Muscle layer of duodenum (tissue), 2 donors: ENCODE measurements around the gene RABGAP1.

Experiments used
- H3K27ac ChIP-seq: one replicate; pipeline ENCODE4 v1.7.0; 2013; ENCODE audit warnings: mild to moderate bottlenecking, low read length
- H3K27me3 ChIP-seq: one replicate; pipeline ENCODE4 v1.7.0; 2013; ENCODE audit warnings: low read depth, mild to moderate bottlenecking, control low read depth, low read length
- H3K36me3 ChIP-seq, 2 donors: one replicate each; pipeline ENCODE4 v1.7.0; 2013; ENCODE audit warnings: low read length in 2 of 2, control low read depth in 1 of 2, mild to moderate bottlenecking in 1 of 2; ENCODE audit not compliant: insufficient read depth in 2 of 2, control insufficient read depth in 1 of 2
- H3K4me1 ChIP-seq, 2 donors: one replicate each; pipeline ENCODE4 v1.7.0; 2013; ENCODE audit warnings: low read length in 2 of 2, mild to moderate bottlenecking in 2 of 2, control low read depth in 1 of 2, moderate library complexity in 1 of 2; ENCODE audit not compliant: insufficient read depth in 2 of 2, control insufficient read depth in 1 of 2
- H3K4me3 ChIP-seq, 2 donors: one replicate each; pipeline ENCODE4 v1.7.0; 2013; ENCODE audit warnings: low read length in 2 of 2, low read depth in 1 of 2, mild to moderate bottlenecking in 1 of 2
- H3K9me3 ChIP-seq, 2 donors: one replicate each; pipeline ENCODE4 v1.7.0; 2013; ENCODE audit warnings: low read length in 2 of 2, control low read depth in 1 of 2, mild to moderate bottlenecking in 1 of 2; ENCODE audit not compliant: control insufficient read depth in 1 of 2
- donor health status: healthy.

Gene RABGAP1

DNA sequence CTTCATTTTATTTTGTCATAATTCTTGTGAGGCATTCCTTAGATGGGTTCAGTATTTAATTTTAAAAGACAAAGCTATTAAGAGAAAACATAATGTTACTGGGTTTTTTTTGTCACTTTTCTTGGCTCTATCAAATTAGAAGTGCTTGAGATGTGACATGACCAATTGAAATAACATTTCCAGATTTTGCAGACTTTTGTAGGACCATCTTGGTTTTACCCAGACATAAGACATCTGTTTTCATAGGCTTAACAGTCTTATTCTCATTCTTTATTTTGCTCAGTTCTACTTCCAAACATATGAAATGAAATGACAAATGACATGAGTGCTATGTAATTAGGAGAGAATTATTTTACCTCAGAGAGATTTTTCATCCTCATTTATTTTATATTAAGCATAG, 112.2 kb downstream of the RABGAP1 start:
- H3K27ac ChIP-seq, result no peak overlapping the region
- H3K4me3 ChIP-seq, result no peak overlapping the region

DNA sequence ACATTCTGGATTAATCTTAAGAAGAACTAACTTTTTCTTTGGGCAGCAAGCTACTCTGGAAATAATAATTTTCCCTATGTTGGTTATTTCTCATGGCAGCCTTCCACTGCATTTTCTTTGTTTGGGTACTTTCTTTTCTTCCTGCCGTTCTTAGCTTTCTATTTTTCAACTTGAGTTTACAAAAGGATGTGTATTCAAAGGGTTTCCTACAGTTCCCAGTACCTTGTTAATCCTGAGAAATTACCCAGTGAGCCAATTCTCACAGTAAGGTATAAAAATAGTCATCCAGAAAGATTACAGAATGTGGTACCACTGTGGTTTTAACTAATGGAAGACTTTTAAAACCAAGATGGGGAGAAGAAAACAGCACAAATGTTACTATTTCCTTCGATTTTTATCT, 112.9 kb downstream of the RABGAP1 start:
- Histone ChIP-seq H3K27ac (no peak overlapping the region), H3K4me1 (peaks cover 8 to 25% of the 10 kb centered on the region in 2 donors), H3K36me3 (no peaks in the 10 kb centered on the region), H3K9me3 (no peaks in the 10 kb centered on the region), H3K4me3 (no peak overlapping the region), H3K27me3 (no peaks in the 10 kb centered on the region)

More for the DNA sequence above, 112.2 kb downstream of the RABGAP1 start:
- no peaks in the 10 kb centered on the region for H3K36me3 ChIP-seq
- no peaks in the 10 kb centered on the region for H3K9me3 ChIP-seq
- H3K27me3 ChIP-seq, result no peaks in the 10 kb centered on the region
- peaks cover 8 to 27% of the 10 kb centered on the region in 2 donors for H3K4me1 ChIP-seq

DNA sequence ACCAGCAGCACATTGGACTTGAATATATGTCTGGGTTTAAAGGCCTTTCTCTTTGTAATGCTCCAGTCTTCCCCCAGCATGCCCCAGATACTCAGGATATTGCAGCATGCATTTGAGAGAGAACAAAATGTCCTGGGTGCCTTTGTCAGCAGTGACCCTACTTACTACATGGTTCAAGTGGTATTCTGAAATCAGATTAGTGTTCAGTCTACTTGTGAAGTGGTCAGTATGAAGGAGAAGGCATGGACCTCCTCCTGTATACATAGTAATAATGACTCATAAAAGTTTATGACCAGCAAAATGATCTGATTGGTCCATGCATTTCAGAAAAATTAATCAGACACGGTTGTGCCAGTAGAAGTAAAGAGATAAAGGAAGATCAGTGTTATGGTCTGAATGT, 118.0 kb downstream of the RABGAP1 start:
- Histone ChIP-seq H3K36me3 (no peaks in the 10 kb centered on the region), H3K4me1 (peaks cover 0 to under 1% of the 10 kb centered on the region in 2 donors), H3K27me3 (no peaks in the 10 kb centered on the region), H3K4me3 (no peak overlapping the region), H3K9me3 (no peaks in the 10 kb centered on the region), H3K27ac (no peak overlapping the region)

DNA sequence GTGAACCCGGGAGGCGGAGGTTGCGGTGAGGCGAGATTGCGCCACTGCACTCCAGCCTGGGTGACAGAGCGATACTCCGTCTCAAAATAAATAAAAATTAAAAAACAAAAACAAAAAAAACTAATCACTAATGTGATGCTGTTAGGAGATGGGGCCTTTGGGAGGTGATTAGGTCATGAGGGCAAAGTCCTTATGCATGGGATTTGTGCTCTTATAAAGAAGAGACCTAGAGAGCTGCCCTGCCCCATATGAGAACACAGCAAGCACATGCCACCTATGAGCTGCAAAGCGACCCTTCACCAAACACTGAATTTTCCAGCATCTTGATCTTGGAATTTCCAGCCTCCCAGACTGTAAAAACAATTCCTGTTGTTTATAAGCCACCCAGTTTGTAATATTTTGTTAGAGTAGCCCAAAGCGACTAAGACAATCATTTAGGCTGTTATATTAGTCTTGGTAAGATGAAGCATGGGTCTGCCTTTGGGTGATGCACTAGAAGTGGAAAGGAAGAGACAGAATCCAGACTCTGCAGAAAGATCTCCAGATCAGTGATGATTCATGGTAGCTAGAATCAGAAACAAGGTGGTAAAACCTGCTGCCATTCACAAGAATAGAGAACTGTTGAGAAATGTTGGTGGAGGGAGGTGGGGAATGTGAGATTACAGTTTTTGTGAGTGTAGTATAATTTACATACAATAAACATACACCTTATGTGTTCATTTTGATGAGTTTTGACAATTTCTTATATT, 118.8 kb downstream of the RABGAP1 start:
- Histone ChIP-seq H3K4me3 (no peak overlapping the region), H3K27me3 (no peaks in the 10 kb centered on the region), H3K4me1 (no peaks in the 10 kb centered on the region), H3K36me3 (no peaks in the 10 kb centered on the region), H3K9me3 (no peaks in the 10 kb centered on the region), H3K27ac (no peak overlapping the region)

DNA sequence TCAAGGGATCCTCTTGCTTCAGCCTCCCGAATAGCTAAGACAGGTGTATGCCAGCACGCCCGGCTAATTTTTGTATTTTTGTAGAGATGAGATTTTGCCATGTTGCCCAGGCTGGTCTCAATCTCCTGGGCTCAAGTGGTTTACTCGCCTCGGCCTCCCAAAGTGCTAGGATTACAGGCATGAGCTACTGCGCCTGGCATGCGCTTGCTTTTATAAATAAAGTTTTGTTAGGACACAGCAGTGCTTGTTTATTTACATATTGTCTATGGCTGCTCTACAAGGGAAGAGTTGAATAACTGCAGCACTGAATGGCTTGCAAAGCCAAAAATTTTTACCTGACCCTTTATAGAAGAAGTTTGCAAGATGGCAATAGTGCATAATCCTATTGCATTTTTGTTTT, 120.4 kb downstream of the RABGAP1 start:
- no peaks in the 10 kb centered on the region for H3K4me1 ChIP-seq
- no peaks in the 10 kb centered on the region for H3K9me3 ChIP-seq
- H3K4me3 ChIP-seq, result no peak overlapping the region
- no peaks in the 10 kb centered on the region for H3K27me3 ChIP-seq
- no peak overlapping the region for H3K27ac ChIP-seq
- peaks cover 8 to 13% of the 10 kb centered on the region in 2 donors for H3K36me3 ChIP-seq

DNA sequence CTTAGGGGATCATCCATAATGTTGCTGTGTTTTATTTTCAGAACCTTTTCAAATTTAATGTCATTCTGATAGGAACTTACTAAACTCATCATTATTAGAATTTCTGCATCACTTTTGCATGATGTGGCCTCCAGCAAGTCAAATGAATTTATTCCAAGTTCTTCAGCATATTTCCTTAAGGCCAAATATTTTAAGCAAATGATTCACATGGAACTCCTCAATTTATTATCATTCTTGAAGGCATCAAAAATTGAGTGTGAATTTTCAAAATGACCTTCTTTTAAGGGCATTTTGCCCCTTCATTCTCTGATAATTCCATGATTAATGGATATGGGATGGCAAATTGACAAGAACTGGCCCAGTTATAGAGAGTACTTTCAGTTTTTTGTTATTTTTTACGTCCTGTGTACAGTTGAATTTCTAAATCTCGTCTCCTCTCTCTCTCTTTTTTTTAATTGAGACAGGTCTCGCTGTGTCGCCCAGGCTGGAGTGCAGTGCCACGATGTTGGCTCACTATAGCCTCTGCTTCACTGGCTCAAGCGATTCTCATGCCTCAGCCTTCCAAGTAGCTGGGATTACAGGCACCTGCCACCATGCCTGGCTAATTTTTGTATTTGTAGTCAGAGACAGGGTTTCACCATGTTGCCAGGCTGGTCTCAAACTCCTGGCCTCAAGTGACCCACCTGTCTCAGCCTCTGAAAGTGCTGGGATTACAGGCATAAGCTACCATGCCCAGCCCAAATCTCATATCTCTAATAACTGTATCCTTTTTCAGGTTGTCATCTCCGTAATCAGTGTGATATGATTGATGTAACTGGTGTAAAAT, 121.7 kb downstream of the RABGAP1 start:
- Histone ChIP-seq H3K27ac (no peak overlapping the region), H3K36me3 (peaks cover 14 to 22% of the 10 kb centered on the region in 2 donors), H3K9me3 (no peaks in the 10 kb centered on the region), H3K4me1 (no peaks in the 10 kb centered on the region), H3K4me3 (no peak overlapping the region), H3K27me3 (no peaks in the 10 kb centered on the region)

DNA sequence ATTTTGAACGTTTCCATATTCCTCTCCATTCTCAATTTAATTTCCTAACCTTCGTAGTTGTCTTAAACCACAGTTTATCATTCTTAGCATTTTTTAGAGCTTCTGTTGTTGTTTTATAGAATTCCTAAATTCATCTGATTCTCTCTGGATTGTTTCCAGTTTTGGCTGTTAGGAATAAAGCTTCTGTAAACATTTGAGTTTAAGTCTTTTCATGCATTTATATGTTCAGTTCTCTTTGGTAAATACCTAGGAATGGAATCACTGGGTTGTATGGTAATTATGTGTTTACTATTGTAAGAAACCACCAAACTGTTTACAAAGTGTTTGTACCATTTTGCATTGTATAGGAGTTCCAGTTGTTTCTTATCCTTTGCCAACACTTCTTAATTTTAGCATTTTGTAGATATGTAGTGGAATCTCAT, 122.4 kb downstream of the RABGAP1 start:
- no peaks in the 10 kb centered on the region for H3K4me1 ChIP-seq
- H3K9me3 ChIP-seq, result no peaks in the 10 kb centered on the region
- H3K4me3 ChIP-seq, result no peak overlapping the region
- H3K27me3 ChIP-seq, result no peaks in the 10 kb centered on the region
- no peak overlapping the region for H3K27ac ChIP-seq
- H3K36me3 ChIP-seq, result peaks cover 14 to 25% of the 10 kb centered on the region in 2 donors

DNA sequence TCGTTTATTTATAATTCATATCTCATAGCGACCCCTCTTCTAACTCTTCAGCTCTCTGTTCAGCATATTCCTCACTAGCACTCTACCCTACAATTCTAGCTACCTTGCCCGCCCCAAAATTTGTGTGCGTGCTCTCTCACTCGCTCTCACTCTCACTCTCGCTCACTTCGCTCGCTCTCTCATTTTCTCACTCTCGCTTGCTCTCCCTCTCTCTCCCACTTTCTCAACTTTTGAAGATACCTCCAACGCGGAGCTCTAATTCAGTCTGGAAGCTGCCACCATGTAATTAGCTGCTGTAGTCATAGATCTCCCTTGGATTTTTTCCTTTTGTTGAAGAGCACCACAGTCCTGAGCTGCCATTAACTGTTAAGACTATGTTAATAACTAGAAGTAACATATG, 123.1 kb downstream of the RABGAP1 start:
- no peak overlapping the region for H3K27ac ChIP-seq
- no peaks in the 10 kb centered on the region for H3K4me1 ChIP-seq
- no peaks in the 10 kb centered on the region for H3K9me3 ChIP-seq
- no peaks in the 10 kb centered on the region for H3K27me3 ChIP-seq
- H3K36me3 ChIP-seq, result peaks cover 21 to 25% of the 10 kb centered on the region in 2 donors
- H3K4me3 ChIP-seq, result no peak overlapping the region

DNA sequence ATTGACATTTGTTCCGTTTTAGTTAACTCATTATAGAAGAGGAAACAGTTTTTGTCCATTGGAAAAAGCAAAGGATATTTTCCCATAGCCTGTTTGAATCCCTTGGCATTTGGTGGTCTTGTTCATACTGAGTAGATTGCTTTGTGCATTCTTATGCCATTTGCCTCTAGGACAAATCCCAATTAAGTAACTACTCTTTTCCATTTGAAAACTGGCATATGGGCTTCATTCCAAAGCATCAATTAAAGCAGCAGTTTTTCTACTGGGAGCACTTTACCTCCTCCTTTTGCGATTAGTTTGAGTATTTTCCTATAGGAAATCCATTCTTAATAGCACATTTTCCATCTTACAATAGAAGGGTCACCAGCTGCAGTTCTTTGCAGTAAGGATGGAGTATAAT, 123.9 kb downstream of the RABGAP1 start:
- H3K4me1 ChIP-seq, result no peaks in the 10 kb centered on the region
- peaks cover 25 to 27% of the 10 kb centered on the region in 2 donors for H3K36me3 ChIP-seq
- no peaks in the 10 kb centered on the region for H3K27me3 ChIP-seq
- no peaks in the 10 kb centered on the region for H3K9me3 ChIP-seq
- H3K27ac ChIP-seq, result no peak overlapping the region
- no peak overlapping the region for H3K4me3 ChIP-seq

DNA sequence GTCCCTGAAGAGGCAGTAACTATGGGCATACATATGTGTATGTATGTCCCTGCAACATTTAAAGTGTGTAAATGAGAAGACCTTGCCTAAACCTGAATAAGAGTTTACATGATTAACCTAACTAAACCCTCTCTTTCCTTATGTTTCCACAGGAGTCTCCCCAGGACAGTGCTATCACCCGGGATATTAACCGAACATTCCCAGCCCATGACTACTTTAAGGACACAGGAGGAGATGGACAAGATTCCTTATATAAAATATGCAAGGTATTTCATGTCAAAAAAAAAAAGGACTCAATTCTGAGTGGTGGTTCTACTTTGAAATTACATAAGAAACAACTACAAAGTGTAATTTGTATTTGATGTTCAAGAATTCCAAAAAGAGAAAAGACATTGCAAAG, 124.4 kb downstream of the RABGAP1 start:
- H3K4me3 ChIP-seq, result no peak overlapping the region
- H3K27ac ChIP-seq, result no peak overlapping the region
- H3K36me3 ChIP-seq, result peaks cover 26 to 30% of the 10 kb centered on the region in 2 donors
- no peaks in the 10 kb centered on the region for H3K27me3 ChIP-seq
- H3K9me3 ChIP-seq, result no peaks in the 10 kb centered on the region
- H3K4me1 ChIP-seq, result no peaks in the 10 kb centered on the region

DNA sequence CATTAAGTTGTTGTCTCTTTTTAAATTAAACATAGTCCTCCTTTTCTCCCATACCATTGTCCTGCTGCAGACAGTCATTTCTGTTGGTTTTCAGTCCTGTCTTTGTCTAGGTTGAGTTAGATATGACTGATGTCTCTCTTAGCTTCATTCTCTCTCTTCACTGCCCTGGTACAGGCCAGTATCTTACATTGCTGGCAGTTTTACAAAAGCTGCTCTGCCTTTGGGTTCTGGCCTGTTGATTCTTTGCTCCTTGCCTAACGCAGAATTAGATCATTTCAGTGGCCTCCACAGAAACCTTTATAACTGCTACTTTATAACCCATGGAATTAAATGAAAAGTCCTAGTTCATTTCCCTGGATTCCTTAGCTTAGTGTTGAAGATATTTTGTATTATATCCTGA, 126.3 kb downstream of the RABGAP1 start:
- Histone ChIP-seq H3K27me3 (no peaks in the 10 kb centered on the region), H3K27ac (no peak overlapping the region), H3K36me3 (peaks cover 36 to 39% of the 10 kb centered on the region in 2 donors), H3K4me3 (no peak overlapping the region), H3K4me1 (no peaks in the 10 kb centered on the region), H3K9me3 (no peaks in the 10 kb centered on the region)
